Pancreas (tissue), 10 donors: ENCODE data around the gene ZNHIT6. TPM values are rescaled to one million over a fixed set of nuclear protein-coding genes. Genes with fewer than 3 reads are reported as not detected.

Experiments
- ATAC-seq, 4 donors: fragments of 200-7000 bp; cut with Tn5 transposase; one replicate each; pipeline versions ENCODE4 v1.8.0 to v1.9.1; 2020; ENCODE audit warnings: mild to moderate bottlenecking in 4 of 4, moderate library complexity in 4 of 4
- DNase-seq, 6 donors: peaks; one replicate each; pipeline ENCODE4 v3.0.0-alpha.2; 2020
- FAIRE-seq: peaks from 2 replicates; lab custom pipeline; 2012; peaks lifted over from hg19 to GRCh38; lab: Jason Lieb, UNC
- H3K27ac ChIP-seq, 4 donors: fragments of 200-600 bp; sonication (generic); 1 replicate in 3 of 4; 2 replicates in 1 of 4; pipeline versions ENCODE4 v1.5.0 to v1.8.0; 2020
- H3K27me3 ChIP-seq, 4 donors: fragments of 200-600 bp; one replicate each; pipeline ENCODE4 v1.8.0; 2021
- H3K36me3 ChIP-seq, 3 donors: fragments of 200-600 bp; sonication (generic) in 1 of 3; one replicate each; pipeline versions ENCODE4 v1.5.0 to v1.8.0; 2020 to 2021
- H3K4me1 ChIP-seq, 3 donors: fragments of 200-600 bp; one replicate each; pipeline ENCODE4 v1.8.0; 2021
- H3K4me3 ChIP-seq, 4 donors: fragments of 200-600 bp; sonication (generic) in 2 of 4; one replicate each; pipeline versions ENCODE4 v1.5.0 to v1.8.0; 2020 to 2021
- H3K9me3 ChIP-seq, 4 donors: fragments of 200-600 bp; one replicate each; pipeline ENCODE4 v1.8.0; 2021
- WGBS, 2 donors: extraction: QIAGEN DNeasy Blood & Tissue Kit; methylation state at CpG; one replicate each; pipeline ENCODE4 v1.1.7; 2013; 5-methylcytosine and 5-hydroxymethylcytosine counted together
- intact Hi-C, 3 donors: fragments of 100-400 bp; cut with DNase I; formaldehyde crosslinking; loops; one replicate each; pipeline versions ENCODE4 v1.11.1 to v1.14.2; 2022
- polyA plus RNA-seq, 2 donors: library from polyadenylated mRNA; stranded (reverse); fragments of 200-250 nt; gene quantifications; one replicate each; pipeline ENCODE4 v1.2.3, GENCODE V29; 2013
- total RNA-seq, 6 donors: library from RNA; stranded (reverse); fragmentation: NEBNext Ultra II Directional in 4 of 6; extraction: Animal tissue kit (Norgen Biotek cat#: 25700) in 4 of 6; gene quantifications; one replicate each; pipeline versions ENCODE4 v1.2.1 to v1.2.4, GENCODE V29; 2021 to 2023
- TF ChIP-seq, protein P1 (sequence below), 4 donors: fragments of 200-600 bp; sonication (generic) in 3 of 4; IDR thresholded peaks; one replicate each; pipeline versions ENCODE4 v1.5.0 to v1.8.0; 2021; ENCODE audit warnings: antibody characterized with exemption in 4 of 4
- donor health status: healthy with polysubstance abuse.
- donor health status: DM: no; HTN: no; CAD: no; lungs with moderate emphysema.
- donor health status: DM: no; HTN: no; CAD: no.
- donor health status: control.
- donor health status: control.
- donor health status: Bipolar disorder and iron deficiency.
- donor health status: DM: yes; HTN: yes; CAD: no.
- donor health status: DM: no; HTN: no; CAD: no.
- donor health status: DM: no; HTN: no; CAD: no.
- donor health status: DM: yes; HTN: yes; CAD: no.

Gene ZNHIT6
- total and polyA plus RNA-seq, 8 donors = 3.0 to 7.5 (median 5.3) TPM

DNA sequence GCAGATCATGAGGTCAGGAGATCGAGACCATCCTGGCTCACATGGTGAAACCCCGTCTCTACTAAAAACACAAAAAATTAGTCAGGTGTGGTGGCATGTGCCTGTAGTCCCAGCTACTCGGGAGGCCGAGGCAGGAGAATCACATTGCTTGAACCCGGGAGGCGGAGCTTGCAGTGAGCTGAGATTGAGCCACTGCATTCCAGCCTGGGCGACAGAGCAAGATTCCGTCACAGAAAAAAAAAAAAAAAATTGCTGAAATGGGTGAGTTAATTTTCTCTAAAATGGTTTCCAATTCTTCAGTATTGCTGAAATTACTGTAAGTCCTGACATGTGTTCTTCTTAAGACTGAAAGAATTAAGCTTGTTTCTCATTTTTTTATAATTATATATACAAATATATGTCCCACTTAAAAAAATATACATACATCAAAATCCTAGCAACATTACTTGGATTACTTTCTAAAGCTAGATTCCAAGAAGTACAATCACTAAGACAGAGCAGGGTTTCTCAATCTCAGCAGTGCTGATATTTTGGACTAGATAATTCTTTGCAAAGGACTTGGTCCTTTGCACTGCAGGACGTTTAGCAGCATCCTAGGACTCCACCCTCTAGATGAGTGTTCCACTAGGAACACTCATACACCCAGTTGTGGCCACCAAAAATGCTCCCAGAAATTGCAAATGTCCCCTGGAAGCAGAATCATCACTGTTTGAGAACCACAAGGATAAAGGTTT, 24.8 kb downstream of the ZNHIT6 start:
- peaks cover 0 to 10% (median 0%) of the 10 kb centered on the region in 3 donors for H3K36me3 ChIP-seq
- intact Hi-C loops = no loop called here
- no peak overlapping the region for H3K4me3 ChIP-seq
- H3K27me3 ChIP-seq = no peaks in the 10 kb centered on the region
- 93 to 96% methylated on average over 9 of the region's 9 CpGs for WGBS, 2 donors
- DNase-seq (no peak), ATAC-seq (no peak), FAIRE-seq (no peak)
- no peaks in the 10 kb centered on the region for H3K9me3 ChIP-seq
- no peak overlapping the region for H3K27ac ChIP-seq
- no peaks in the 10 kb centered on the region for H3K4me1 ChIP-seq
- TF ChIP-seq, protein P1, sequence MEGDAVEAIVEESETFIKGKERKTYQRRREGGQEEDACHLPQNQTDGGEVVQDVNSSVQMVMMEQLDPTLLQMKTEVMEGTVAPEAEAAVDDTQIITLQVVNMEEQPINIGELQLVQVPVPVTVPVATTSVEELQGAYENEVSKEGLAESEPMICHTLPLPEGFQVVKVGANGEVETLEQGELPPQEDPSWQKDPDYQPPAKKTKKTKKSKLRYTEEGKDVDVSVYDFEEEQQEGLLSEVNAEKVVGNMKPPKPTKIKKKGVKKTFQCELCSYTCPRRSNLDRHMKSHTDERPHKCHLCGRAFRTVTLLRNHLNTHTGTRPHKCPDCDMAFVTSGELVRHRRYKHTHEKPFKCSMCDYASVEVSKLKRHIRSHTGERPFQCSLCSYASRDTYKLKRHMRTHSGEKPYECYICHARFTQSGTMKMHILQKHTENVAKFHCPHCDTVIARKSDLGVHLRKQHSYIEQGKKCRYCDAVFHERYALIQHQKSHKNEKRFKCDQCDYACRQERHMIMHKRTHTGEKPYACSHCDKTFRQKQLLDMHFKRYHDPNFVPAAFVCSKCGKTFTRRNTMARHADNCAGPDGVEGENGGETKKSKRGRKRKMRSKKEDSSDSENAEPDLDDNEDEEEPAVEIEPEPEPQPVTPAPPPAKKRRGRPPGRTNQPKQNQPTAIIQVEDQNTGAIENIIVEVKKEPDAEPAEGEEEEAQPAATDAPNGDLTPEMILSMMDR (IDR thresholded peaks at IDR 0.05) = no peak

- H3K4me3 ChIP-seq = no peak overlapping the region
- no peaks in the 10 kb centered on the region for H3K27me3 ChIP-seq
- no peaks in the 10 kb centered on the region for H3K9me3 ChIP-seq
- FAIRE-seq (no peak), DNase-seq (no peak), ATAC-seq (peak in 3 of 4 donors; percentile 31 to 58 (median 36))
- H3K27ac ChIP-seq = no peak overlapping the region
- no peaks in the 10 kb centered on the region for H3K4me1 ChIP-seq
- intact Hi-C loops = no loop called here
- TF ChIP-seq, protein P1 (IDR thresholded peaks at IDR 0.05) = no peak
- H3K36me3 ChIP-seq = peaks cover 0 to 20% (median 0%) of the 10 kb centered on the region in 3 donors
- 42 to 56% methylated on average over 2 of the region's 2 CpGs for WGBS, 2 donors
Observed at GRCh38 chr1:85681087-85681486, 27.1 kb downstream of the ZNHIT6 start.

- intact Hi-C loops = no loop called here
- Histone ChIP-seq H3K27ac (no peak overlapping the region), H3K9me3 (no peaks in the 10 kb centered on the region), H3K4me3 (no peak overlapping the region), H3K27me3 (no peaks in the 10 kb centered on the region), H3K36me3 (peaks cover 0 to 20% (median 0%) of the 10 kb centered on the region in 3 donors), H3K4me1 (no peaks in the 10 kb centered on the region)
- 91 to 98% methylated on average over 1 of the region's 1 CpG for WGBS, 2 donors
- ATAC-seq (no peak), FAIRE-seq (no peak), DNase-seq (no peak)
- TF ChIP-seq, protein P1 (IDR thresholded peaks at IDR 0.05) = no peak
Observed at GRCh38 chr1:85678193-85678592, 30.0 kb downstream of the ZNHIT6 start.

GRCh38 chr1:85677656-85678055, 30.6 kb downstream of the ZNHIT6 start:
- H3K4me3 ChIP-seq = no peak overlapping the region
- H3K9me3 ChIP-seq = no peaks in the 10 kb centered on the region
- WGBS, 2 donors = 95 to 97% methylated on average over 3 of the region's 3 CpGs
- intact Hi-C loops = no loop called here
- TF ChIP-seq, protein P1 (IDR thresholded peaks at IDR 0.05) = no peak
- no peak for ATAC-seq
- no peak for FAIRE-seq
- DNase-seq = no peak
- H3K36me3 ChIP-seq = peaks cover 0 to 20% (median 0%) of the 10 kb centered on the region in 3 donors
- H3K27me3 ChIP-seq = no peaks in the 10 kb centered on the region
- no peak overlapping the region for H3K27ac ChIP-seq
- H3K4me1 ChIP-seq = no peaks in the 10 kb centered on the region

- H3K36me3 ChIP-seq = peaks cover 0 to 14% (median 0%) of the 10 kb centered on the region in 3 donors
- no peak for ATAC-seq
- no peak for FAIRE-seq
- no peak overlapping the region for H3K4me3 ChIP-seq
- no peaks in the 10 kb centered on the region for H3K27me3 ChIP-seq
- WGBS, 2 donors = 71 to 85% methylated on average over 1 of the region's 1 CpG
- DNase-seq = no peak
- H3K4me1 ChIP-seq = no peaks in the 10 kb centered on the region
- TF ChIP-seq, protein P1 (IDR thresholded peaks at IDR 0.05) = no peak
- H3K9me3 ChIP-seq = no peaks in the 10 kb centered on the region
- intact Hi-C loops = no loop called here
- H3K27ac ChIP-seq = no peak overlapping the region
Observed at GRCh38 chr1:85672031-85672660, 36.1 kb downstream of the ZNHIT6 start.
